H9 (cell line): ENCODE data around the gene UBA5. TPM values are rescaled to one million over a fixed set of nuclear protein-coding genes. Genes with fewer than 3 reads are reported as not detected.

Experiments used
- DNase-seq: peaks from one replicate; pipeline ENCODE4 v3.0.0-alpha.2; 2017
- H2AFZ ChIP-seq: one replicate; pipeline ENCODE4 v1.6.1; 2013; ENCODE audit warnings: mild to moderate bottlenecking, low read length, control low read depth, moderate library complexity
- H2AK5ac ChIP-seq: 2 replicates; pipeline ENCODE4 v1.6.1; 2013; ENCODE audit warnings: low read length, control low read depth, mixed read lengths; ENCODE audit not compliant: insufficient read length
- H2BK120ac ChIP-seq: one replicate; pipeline ENCODE4 v1.6.1; 2013; ENCODE audit warnings: low read depth, mild to moderate bottlenecking, low read length, control low read depth, inconsistent platforms; ENCODE audit not compliant: poor library complexity, severe bottlenecking
- H2BK12ac ChIP-seq: 2 replicates; pipeline ENCODE4 v1.6.1; 2013; ENCODE audit warnings: low read length, control low read depth, mixed read lengths, low read depth; ENCODE audit not compliant: insufficient read length
- H2BK15ac ChIP-seq: 2 replicates; pipeline ENCODE4 v1.6.1; 2013; ENCODE audit warnings: low read depth, low read length, control low read depth
- H2BK20ac ChIP-seq: one replicate; pipeline ENCODE4 v1.6.1; 2013; ENCODE audit warnings: low read depth, mild to moderate bottlenecking, low read length, control low read depth, inconsistent platforms; ENCODE audit not compliant: poor library complexity, severe bottlenecking
- H2BK5ac ChIP-seq: 2 replicates; pipeline ENCODE4 v1.6.1; 2013; ENCODE audit warnings: low read length, control low read depth, mixed read lengths; ENCODE audit not compliant: insufficient read length
- H3K14ac ChIP-seq: 2 replicates; pipeline ENCODE4 v1.6.1; 2013; ENCODE audit warnings: low read length, control low read depth; ENCODE audit not compliant: insufficient read depth
- H3K18ac ChIP-seq: 2 replicates; pipeline ENCODE4 v1.6.1; 2013; ENCODE audit warnings: low read depth, mild to moderate bottlenecking, mixed read lengths, low read length, control low read depth; ENCODE audit not compliant: insufficient read length
- H3K23ac ChIP-seq: 2 replicates; pipeline ENCODE4 v1.6.1; 2013; ENCODE audit warnings: low read length, control low read depth, mixed read lengths, low read depth; ENCODE audit not compliant: insufficient read length
- H3K23me2 ChIP-seq: 2 replicates; pipeline ENCODE4 v1.6.1; 2013; ENCODE audit warnings: low read depth, mild to moderate bottlenecking, mixed read lengths, low read length, control low read depth; ENCODE audit not compliant: insufficient read length, poor library complexity, severe bottlenecking
- H3K27ac ChIP-seq: 2 replicates; pipeline ENCODE4 v1.5.1; 2013; ENCODE audit warnings: low read length, control low read depth, mixed read lengths, low read depth; ENCODE audit not compliant: insufficient read length
- H3K27me3 ChIP-seq: 2 replicates; pipeline ENCODE4 v1.6.1; 2013; ENCODE audit warnings: low read length, control low read depth, inconsistent platforms; ENCODE audit not compliant: insufficient read depth
- H3K4ac ChIP-seq: 2 replicates; pipeline ENCODE4 v1.6.1; 2013; ENCODE audit warnings: low read depth, mild to moderate bottlenecking, control low read depth, inconsistent platforms, low read length, moderate library complexity
- H3K4me1 ChIP-seq: 2 replicates; pipeline ENCODE4 v1.6.1; 2013; ENCODE audit warnings: low read length, control low read depth, inconsistent platforms; ENCODE audit not compliant: insufficient read depth
- H3K4me2 ChIP-seq: 2 replicates; pipeline ENCODE4 v1.6.1; 2013; ENCODE audit warnings: low read length, control low read depth, mixed read lengths; ENCODE audit not compliant: insufficient read length, insufficient read depth
- H3K56ac ChIP-seq: 2 replicates; pipeline ENCODE4 v1.6.1; 2013; ENCODE audit warnings: low read depth, mild to moderate bottlenecking, mixed read lengths, low read length, control low read depth; ENCODE audit not compliant: insufficient read length
- H3K79me1 ChIP-seq: 2 replicates; pipeline ENCODE4 v1.6.1; 2013; ENCODE audit warnings: low read depth, mild to moderate bottlenecking, moderate library complexity, low read length, control low read depth, inconsistent platforms; ENCODE audit not compliant: insufficient read depth, poor library complexity, severe bottlenecking
- H3K79me2 ChIP-seq: 2 replicates; pipeline ENCODE4 v1.6.1; 2013; ENCODE audit warnings: low read length, control low read depth, inconsistent platforms; ENCODE audit not compliant: insufficient read depth
- H3K9ac ChIP-seq: 2 replicates; pipeline ENCODE4 v1.6.1; 2013; ENCODE audit warnings: low read length, control low read depth, mixed read lengths; ENCODE audit not compliant: insufficient read length; ENCODE audit errors: extremely low read depth
- H3K9me3 ChIP-seq: one replicate; pipeline ENCODE4 v1.6.1; 2013; ENCODE audit warnings: low read depth, low read length, inconsistent platforms; ENCODE audit not compliant: control insufficient read depth
- H3T11ph ChIP-seq: one replicate; pipeline ENCODE4 v1.6.1; 2013; ENCODE audit warnings: mild to moderate bottlenecking, low read length, control low read depth, inconsistent platforms
- H4K20me1 ChIP-seq: one replicate; pipeline ENCODE4 v1.6.1; 2013; ENCODE audit not compliant: control insufficient read depth, insufficient read length, insufficient read depth
- H4K5ac ChIP-seq: 2 replicates; pipeline ENCODE4 v1.6.1; 2013; ENCODE audit warnings: low read depth, mild to moderate bottlenecking, mixed read lengths, low read length, control low read depth; ENCODE audit not compliant: insufficient read length
- H4K8ac ChIP-seq: replicated peaks from 2 replicates; pipeline ENCODE4 v1.6.1; 2013; ENCODE audit warnings: low read length, control low read depth, mixed read lengths, low read depth; ENCODE audit not compliant: insufficient read length
- H4K91ac ChIP-seq: 2 replicates; pipeline ENCODE4 v1.6.1; 2013; ENCODE audit warnings: low read depth, mild to moderate bottlenecking, moderate library complexity, mixed read lengths, low read length, control low read depth; ENCODE audit not compliant: insufficient read length
- H3K27ac Mint-ChIP-seq, 3 experiments: 2 replicates in 2 of 3; 3 replicates in 1 of 3; pipeline ENCODE4 v1.8.0; 2020 to 2021; ENCODE audit warnings: mixed read lengths in 3 of 3, mild to moderate bottlenecking in 1 of 3, moderate library complexity in 1 of 3
- H3K27me3 Mint-ChIP-seq: 2 replicates; pipeline ENCODE4 v1.8.0; 2021; ENCODE audit warnings: low read depth, mild to moderate bottlenecking, moderate library complexity, mixed read lengths
- H3K36me3 Mint-ChIP-seq, 3 experiments: 2 replicates in 2 of 3; 3 replicates in 1 of 3; pipeline ENCODE4 v1.8.0; 2020 to 2021; ENCODE audit warnings: low read depth in 3 of 3, mixed read lengths in 3 of 3; ENCODE audit not compliant: insufficient read depth in 1 of 3
- H3K4me1 Mint-ChIP-seq, 2 experiments: 2 replicates each; pipeline ENCODE4 v1.8.0; 2020; ENCODE audit warnings: mixed read lengths in 2 of 2
- H3K4me3 Mint-ChIP-seq, 2 experiments: 2 replicates in 1 of 2; 3 replicates in 1 of 2; pipeline ENCODE4 v1.8.0; 2020 to 2021; ENCODE audit warnings: mild to moderate bottlenecking in 2 of 2, mixed read lengths in 2 of 2, moderate library complexity in 1 of 2
- H3K9me3 Mint-ChIP-seq, 2 experiments: 2 replicates in 1 of 2; 3 replicates in 1 of 2; pipeline ENCODE4 v1.8.0; 2020; ENCODE audit warnings: mild to moderate bottlenecking in 2 of 2, mixed read lengths in 2 of 2, moderate library complexity in 1 of 2
- CTCF ChIP-seq: fragments of 200-600 bp; sonication (generic); conservative IDR thresholded peaks from 3 replicates; pipeline ENCODE4 v1.8.0; 2021; ENCODE audit warnings: antibody characterized with exemption, mild to moderate bottlenecking
- WGBS: extraction: QIAGEN DNeasy Blood & Tissue Kit; methylation state at CpG from one replicate; pipeline ENCODE4 v1.1.7; 2013; ENCODE audit warnings: missing lambda C conversion rate, low lambda C conversion rate, mixed read lengths; ENCODE audit not compliant: insufficient read length; ENCODE audit errors: extremely low coverage; 5-methylcytosine and 5-hydroxymethylcytosine counted together
- total RNA-seq: library from RNA; stranded (reverse); gene quantifications from 2 replicates; pipeline ENCODE4 v1.2.1, GENCODE V29; 2021

Gene UBA5
- total RNA-seq, 1 experiment from 2014 or later, result 37.7 TPM

GRCh38 chr3:132623646-132624045, 36.5 kb upstream of the UBA5 start:
- Histone ChIP-seq H3K79me2 (no peaks in the 10 kb centered on the region), H4K8ac (no peak overlapping the region), H2AFZ (no peak overlapping the region), H3K23ac (no peak overlapping the region), H2BK12ac (no peak overlapping the region), H2BK120ac (no peak overlapping the region), H2BK15ac (no peak overlapping the region), H3K4me2 (no peak overlapping the region), H3K4me1 (no peaks in the 10 kb centered on the region; the same call in 1 of the 2 replicates), H3K14ac (no peak overlapping the region), H4K5ac (no peak overlapping the region), H3K18ac (no peak overlapping the region), H3K23me2 (no peaks in the 10 kb centered on the region), H3K4ac (no peak overlapping the region), H2BK5ac (no peak overlapping the region), H4K20me1 (no peaks in the 10 kb centered on the region), H2AK5ac (no peak overlapping the region), H4K91ac (no peak overlapping the region), H3K56ac (no peak overlapping the region), H2BK20ac (no peak overlapping the region), H3K9ac (no peak overlapping the region), H3K9me3 (no peaks in the 10 kb centered on the region), H3K79me1 (no peaks in the 10 kb centered on the region), H3K27me3 (no peaks in the 10 kb centered on the region), H3T11ph (no peak overlapping the region), H3K27ac (no peak overlapping the region)
- H3K27me3 Mint-ChIP-seq, result no peaks in the 10 kb centered on the region
- H3K9me3 Mint-ChIP-seq, result no peaks in the 10 kb centered on the region
- peaks cover 17 to 18% of the 10 kb centered on the region in 2 experiments for H3K4me1 Mint-ChIP-seq
- H3K4me3 Mint-ChIP-seq, result no peak overlapping the region
- TF ChIP-seq CTCF, result no peak
- no peak overlapping the region for H3K27ac Mint-ChIP-seq
- no peak for DNase-seq
- WGBS, result no CpG with 5 or more reads among the region's 1 CpG
- H3K36me3 Mint-ChIP-seq, result peaks cover 0 to 21% (median 12%) of the 10 kb centered on the region in 3 experiments; a peak in 4 of 7 replicates
